ENCODE data around the gene BPIFB1.
A peak's percentile ranks its signal among the peaks of the same experiment; 100 is the strongest.

The BPIFB1 gene, protein sequence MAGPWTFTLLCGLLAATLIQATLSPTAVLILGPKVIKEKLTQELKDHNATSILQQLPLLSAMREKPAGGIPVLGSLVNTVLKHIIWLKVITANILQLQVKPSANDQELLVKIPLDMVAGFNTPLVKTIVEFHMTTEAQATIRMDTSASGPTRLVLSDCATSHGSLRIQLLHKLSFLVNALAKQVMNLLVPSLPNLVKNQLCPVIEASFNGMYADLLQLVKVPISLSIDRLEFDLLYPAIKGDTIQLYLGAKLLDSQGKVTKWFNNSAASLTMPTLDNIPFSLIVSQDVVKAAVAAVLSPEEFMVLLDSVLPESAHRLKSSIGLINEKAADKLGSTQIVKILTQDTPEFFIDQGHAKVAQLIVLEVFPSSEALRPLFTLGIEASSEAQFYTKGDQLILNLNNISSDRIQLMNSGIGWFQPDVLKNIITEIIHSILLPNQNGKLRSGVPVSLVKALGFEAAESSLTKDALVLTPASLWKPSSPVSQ

DNA sequence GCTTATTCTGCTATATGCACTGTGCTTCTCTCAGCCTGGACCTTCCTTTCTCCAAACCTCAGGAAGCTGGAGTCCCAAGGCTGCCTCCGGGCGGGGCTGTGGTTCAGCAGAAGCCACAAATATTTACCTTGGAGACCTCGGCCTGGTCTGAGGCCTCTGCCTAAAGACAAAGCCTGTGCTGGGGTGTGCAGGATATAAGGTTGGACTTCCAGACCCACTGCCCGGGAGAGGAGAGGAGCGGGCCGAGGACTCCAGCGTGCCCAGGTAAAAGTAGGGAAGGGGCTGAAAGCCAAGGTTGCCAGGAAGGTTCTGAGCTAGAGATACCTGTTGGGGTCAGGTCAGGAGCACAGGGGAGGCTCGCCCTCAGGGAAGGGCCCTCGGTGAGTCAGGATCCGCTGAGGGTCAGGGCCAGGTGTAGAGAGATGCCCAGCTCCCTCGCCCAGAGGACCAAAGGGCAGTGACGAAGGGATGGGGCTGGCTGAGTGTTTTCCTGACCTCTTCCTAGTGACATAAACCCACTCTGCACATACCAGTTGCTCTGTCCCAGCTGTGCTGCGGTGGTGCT, at the start of gene BPIFB1:
Gene BPIFB1 (plus strand): TSS at position 224 of the 565 bp plus-strand sequence. CDS start 2,860 bp downstream, outside the sequence.
- DNase-seq, result no peak

DNA sequence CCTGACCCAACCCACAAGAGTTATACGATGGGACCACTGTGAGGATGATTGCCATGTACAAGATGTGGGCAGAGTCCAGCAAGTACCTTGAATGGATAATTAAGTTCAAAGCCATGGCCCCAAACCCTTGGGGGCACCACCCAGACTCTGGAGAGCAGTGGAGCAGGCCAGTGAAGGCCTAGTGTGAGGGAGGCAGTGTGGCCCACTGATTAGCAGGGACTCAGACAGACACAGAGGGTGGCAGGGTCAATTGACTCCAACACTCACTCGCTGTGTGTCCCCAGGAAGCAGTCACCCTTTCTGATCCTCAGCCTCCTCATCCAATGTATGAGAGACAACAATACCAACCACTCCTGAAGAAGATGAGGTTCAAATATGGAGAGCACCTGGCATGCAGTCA, 49.0 kb upstream of the BPIFB1 start:
- DNase-seq, result no peak

DNA sequence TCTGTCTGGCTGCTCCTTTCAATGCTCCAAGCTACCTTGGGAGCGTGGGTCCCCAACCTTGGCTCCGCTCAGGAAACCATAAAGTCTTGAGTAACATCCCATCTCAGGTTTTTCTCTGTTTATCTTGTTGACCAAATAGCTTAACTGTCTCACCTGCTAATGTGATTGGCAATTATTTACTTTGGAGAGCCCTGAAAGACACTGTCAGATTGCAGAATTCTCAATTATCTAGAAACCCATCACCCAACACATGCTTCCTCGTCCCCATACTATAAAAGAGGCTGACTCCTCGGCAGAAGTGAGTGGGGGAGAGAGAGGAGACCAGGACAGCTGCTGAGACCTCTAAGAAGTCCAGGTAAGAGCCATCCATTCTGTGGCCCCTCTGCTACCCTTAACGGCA, 47.3 kb upstream of the BPIFB1 start, which contains the start of gene BPIFA1:
Gene BPIFA1 (plus strand): TSS at position 301 of the 400 bp plus-strand sequence. CDS start 1,716 bp downstream, outside the sequence.
- DNase-seq, result no peak

DNA sequence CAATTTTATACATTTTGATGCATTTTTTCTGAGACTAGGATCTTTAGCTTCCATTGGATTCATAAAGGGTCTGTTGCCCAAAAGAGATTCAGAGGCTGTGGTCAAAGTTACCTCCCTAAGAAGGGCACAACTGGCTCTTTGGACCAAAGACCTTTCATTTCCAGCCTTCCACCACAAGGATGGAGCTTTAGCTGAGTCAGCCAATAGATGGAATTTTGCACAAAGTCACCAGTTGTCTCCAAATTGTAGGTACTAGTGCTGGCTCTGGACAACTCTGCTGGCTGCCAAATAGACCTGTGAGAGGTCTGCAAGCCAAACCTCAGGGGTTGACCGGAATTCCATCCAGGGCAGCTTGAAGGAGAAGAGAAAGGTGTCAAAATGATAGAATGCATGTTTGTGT, 46.7 kb upstream of the BPIFB1 start:
- no peak for DNase-seq

DNA sequence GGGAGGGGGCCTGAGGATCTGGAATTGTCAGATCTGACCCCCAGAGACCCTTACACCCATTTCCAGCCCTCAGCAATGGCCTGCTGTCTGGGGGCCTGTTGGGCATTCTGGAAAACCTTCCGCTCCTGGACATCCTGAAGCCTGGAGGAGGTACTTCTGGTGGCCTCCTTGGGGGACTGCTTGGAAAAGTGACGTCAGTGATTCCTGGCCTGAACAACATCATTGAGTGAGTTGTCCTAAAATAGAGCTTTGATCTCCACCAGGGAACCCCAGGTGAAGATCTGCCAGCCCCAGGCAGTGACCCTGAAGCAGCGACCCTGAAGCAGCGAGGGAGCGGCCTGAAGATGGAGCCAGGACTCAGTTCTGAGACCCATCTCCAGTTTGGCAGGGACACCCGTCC, 45.0 kb upstream of the BPIFB1 start:
- no peak for DNase-seq

DNA sequence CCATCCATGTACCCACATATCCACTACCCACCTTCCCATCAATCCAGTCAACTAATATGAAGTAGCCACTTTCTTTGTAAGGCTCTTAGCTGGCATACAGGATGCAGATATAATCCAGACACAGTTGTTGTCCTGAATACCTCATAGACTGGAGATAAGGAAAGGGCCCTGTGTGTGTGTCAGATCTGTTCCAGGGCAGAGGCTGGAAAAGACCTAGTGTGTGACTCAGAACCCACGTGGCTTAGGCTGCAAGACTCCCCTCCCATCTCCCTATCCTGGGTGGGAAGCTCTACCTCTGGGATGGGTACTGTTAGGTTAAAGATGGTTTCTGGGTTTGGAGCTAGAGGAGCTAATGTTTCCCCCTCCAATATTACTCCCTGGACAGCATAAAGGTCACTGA, 43.6 kb upstream of the BPIFB1 start:
- no peak for DNase-seq

DNA sequence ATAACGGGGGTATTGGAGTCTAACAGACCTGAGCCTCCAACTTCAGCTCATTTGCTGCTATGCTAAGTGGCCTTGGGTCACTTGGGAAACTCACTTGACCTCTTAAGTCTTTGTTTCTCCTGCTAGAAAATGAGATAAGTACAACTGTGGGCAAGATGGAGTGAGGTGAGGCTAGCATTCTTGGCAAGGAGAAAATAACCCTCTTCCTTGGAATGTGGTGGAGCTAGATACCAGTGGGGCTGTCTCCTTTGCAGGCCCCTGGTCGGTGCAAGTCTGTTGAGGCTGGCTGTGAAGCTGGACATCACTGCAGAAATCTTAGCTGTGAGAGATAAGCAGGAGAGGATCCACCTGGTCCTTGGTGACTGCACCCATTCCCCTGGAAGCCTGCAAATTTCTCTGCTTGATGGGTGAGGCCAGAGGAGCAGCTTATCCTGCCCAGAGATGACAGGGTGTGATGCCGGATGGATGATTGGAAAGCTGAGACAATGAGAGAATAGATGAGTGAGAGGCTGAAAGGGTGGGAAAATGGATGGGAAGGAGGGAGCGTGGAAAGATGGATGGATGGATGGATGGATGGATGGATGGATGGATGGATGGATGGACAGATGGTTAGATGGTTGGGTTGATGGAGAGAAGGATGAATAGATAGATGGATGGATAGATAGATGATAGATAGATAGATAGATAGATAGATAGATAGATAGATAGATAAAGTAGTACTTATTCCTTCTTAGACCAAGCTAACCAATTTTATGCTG, 42.9 kb upstream of the BPIFB1 start:
- DNase-seq, result no peak

DNA sequence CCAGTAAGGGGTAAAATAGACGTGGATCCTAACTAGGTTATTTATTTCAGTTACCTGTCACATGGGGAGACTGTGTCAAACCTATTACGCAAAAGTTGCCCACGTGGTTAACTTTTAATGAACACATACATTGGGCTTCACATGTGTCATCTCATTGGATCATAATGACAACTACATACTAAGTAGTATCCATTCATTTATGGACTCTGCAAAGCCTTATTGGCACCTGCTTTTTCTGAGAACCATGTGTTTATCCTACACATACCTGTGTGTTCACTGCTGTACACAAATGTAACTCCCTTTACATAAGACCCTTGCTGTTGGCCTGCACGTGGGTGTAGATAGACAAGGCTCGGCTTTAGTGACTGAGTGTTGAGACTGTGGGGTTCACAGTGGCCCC, 42.1 kb upstream of the BPIFB1 start:
- DNase-seq, result no peak

DNA sequence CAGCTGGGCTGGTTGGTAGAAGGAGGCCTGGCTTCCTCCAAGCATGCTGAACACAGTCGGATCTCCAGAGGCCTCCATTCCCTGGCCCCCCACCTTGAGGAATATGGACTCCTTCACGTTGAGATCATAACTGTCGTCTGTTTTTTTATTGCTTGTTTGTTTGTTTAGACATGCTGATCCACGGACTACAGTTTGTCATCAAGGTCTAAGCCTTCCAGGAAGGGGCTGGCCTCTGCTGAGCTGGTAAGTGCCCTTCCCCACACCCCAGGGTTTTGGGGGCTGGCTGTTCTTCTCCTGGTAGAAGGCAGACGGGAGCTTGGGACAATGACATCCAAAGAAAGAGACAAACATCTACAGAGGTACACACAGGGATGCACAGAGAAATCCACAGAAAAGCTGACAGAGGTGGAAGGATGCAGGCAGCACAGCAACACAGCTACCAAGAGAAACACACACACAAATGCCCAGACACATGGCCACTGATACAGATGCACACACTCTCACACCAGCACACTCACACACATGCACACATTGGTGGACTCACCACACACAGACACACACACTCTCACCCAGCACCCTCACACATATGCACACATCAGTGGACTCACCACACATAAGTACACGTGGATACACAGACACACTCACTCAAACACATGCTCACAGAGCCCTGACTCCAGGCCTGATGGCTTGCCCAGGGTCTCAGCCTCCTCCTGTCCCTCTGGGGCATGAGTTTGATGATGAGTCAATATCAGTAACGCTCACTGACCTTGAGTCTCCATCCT, 40.5 kb upstream of the BPIFB1 start:
- no peak for DNase-seq

DNA sequence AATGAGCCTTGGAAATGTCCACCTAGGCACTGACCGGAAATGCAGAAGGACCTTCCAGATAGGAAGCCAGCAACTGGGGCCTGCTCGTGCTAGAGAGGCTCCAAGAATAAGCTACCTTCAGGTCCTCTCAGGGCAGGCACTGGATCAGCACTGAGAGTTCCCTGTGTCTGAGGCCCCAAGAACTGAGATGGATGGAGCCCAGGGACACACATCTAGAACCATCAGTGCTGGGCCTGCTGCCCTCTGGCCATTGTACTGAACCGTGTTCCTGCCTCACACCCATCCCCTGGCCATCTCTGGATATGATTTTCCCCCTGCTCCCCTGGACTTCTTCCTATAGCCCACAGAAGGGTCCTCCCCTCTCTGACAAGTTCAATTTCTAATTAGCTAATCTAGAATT, 36.9 kb upstream of the BPIFB1 start:
- DNase-seq, result no peak

DNA sequence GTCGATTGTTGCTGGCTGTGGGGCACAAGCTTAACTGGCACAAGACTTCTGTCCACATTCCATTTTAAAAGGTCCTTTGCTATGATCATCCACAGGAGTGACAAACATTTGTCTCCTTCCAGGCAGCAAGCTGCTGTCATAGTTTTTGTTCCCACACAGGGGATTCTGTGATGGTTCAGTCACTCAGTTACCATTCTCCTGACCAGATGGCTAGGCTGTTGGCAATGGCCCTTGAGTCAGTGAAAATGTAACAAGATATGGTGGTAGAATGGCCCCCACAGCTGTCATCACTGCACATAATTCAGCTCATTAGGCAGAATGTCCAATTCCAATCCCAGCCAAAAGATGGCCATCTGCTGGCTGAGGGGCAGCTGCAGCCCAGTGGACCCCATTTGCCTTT, 33.6 kb upstream of the BPIFB1 start:
- no peak for DNase-seq

DNA sequence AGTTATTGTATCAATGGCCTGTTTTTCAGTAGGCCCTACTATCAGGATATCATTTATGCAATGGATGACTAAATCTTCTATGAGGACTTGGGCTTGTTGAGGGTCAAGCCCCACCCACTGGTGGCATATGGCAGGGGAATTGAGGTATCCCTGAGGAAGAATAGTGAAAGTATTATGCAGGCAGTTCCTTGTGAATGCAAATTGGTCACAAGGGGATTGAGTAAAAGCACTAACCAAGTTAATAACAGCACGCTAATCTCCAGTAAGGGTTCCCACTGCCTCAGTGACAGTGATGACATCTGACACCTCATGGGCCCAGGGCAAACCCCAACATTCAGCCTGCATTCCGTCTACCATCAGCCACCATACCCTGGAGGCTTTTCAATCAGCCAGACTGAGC, 32.3 kb upstream of the BPIFB1 start:
- no peak for DNase-seq

DNA sequence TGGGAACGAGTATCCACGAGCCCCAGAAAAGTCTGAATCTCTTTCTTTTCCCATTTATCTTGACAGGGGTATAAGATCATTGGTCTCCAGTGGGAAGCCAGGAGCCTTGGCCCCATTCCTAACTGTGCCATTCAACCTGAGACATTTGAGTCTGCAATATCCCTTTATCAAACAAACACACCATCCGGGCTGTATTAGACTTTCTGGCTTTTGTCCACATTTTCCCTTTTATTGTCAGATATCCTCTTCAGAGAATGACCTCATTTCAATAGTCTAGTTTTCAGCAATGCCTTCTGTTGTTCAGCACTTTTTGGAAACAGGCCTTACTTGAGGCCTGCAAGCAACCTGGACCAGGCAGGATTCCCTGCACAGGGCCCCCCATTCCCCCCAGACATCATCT, 31.5 kb upstream of the BPIFB1 start:
- DNase-seq, result no peak

DNA sequence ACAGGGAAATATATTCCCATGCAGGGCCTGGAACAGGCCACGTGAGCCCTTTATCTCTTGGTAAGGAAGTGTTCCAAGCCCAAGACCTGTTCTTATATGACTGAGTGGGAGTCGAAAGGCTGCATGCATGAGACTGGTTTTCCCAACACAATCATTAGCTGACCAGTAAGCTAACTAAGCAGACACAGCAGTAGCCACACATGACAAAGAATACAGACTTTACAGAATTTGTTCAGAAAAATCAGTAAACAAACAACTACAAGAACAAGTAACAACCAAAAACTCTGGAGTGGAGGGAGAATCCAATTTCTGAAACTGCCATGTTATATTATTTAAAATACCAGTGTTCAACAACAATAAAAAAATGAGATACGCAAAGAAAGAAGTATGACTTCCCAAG, 30.6 kb upstream of the BPIFB1 start:
- no peak for DNase-seq

DNA sequence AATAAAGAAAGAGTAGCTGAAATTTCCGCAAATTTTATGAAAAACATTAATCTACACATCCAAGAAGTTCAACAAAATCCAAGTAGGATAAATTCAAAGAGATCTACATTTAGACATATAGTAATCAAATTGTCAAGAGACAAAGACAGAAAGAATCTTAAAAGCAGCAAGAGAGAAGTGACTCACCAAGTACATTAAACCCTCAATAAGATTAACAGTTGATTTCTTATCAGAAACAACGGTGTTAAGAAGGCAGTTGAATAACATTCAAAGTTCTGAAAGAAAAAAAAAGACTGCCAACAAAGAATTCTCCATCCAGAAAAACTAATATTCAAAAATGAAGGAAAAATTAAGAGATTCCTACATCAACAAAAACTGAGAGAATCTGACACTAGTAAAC, 28.0 kb upstream of the BPIFB1 start:
- no peak for DNase-seq

DNA sequence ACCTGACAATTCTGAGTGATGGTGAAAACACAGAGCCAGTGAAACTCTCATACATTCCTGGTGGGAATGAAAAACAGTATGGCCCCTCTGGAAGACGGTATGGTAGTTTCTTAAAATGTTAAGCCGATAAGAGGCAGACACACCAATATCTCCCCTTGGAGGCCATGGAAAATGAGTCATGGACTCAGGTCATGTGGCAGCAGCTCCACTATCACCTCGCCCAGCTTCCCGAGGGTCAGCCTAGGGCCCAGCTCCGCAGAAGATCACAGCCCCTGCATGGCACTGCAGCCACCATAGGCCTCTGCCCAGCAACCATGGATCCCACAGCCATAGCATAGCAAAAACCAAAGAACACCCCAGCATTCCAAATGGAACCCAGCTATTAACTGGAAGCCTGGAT, 25.8 kb upstream of the BPIFB1 start:
- no peak for DNase-seq

DNA sequence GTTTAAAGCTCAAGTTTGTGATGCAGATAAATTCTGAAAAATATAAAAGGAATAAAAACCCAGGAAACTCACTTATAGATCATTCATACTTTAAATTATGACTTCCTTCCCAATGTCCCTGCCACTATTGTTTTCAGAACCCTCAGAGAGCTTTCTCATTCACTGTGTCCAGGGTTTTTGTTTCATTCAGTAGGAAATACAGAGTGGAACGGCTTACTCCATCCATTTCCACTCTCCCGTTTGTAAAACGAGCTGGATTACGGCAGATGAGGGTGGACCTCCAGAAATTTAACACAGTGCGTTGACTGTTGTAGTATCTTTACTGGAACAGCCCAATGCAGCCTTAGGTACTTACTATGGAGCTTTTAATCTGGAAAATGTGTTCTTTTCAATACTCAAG, 23.6 kb upstream of the BPIFB1 start:
- no peak for DNase-seq

DNA sequence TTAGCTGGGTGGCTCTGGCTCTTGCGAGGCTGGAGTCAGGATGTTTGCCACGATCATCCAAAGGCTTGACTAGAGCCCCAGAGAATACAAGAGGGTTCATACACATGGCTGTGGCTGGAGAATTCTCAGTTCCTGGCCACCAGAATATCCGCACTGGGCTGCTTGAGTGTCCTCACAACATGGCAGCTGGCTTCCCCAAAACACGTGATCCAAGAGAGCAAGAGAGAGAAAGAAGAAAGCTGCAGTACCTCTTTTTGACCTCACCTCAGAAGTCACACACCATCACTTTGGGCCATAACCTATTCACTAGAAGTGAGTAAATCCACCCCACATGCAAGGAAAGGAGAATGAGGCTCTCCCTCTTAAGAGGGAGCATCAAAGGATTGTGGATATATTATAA, 21.5 kb upstream of the BPIFB1 start:
- DNase-seq, result peak in 2 of 3 donors; percentile 3 to 4

DNA sequence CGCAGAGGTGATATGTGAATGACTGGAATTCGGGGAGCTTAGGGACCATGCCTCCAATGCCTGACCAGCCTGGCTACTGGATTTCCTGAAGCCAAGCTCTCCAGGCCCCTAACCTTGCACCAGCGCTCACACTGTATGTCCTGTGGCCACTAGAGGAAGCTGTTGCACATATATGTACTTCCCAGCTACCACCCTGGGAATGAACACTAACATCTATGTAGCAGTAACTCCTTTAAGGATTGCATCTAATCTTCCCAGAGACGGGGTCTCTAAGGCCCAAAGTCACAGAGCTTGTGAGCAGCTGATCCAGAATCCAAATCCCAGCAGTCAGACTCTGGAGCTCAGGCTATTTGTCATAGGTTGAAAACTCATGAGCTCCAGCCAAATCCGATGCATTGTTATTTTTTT, 20.4 kb upstream of the BPIFB1 start:
- DNase-seq, result peak; percentile 74 to 79 (median 78)

DNA sequence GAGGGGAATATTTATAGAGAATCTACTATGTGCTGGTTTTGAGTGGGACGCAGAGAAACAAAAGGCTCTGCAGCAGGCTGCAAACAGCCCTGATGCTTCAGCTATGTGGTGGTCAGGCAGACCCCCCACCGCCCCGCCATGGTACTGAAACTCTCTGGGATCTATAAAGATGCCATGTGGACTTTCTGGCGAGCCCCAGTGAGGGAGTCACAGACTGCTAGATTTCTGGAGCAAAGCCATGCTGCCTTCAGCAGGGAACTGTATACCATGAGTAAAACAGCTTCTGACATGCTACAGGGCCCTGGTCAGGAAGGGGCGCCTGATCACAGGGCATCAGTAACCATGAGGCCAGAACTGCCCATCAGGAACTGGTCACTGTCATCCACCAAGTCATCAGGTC, 19.2 kb upstream of the BPIFB1 start:
- DNase-seq, result no peak

DNA sequence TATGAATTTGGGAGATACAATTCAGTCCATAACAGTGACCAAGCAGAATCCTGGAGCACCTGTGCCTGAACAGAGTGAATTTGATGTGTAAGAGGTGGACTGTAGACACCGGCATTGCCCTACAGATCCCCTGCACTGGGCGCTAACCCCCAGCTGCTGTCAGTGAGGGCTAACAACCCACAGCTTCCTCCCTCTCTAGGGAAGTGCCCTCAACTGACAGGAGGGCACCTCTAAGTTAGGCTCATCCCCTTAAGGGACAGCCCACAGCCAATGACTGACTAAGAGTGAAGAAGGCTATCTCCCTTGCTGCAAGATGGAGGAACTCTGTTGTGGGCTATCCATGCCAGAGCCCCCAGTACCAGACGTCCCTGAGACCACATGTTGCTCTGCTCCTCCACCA, 15.3 kb upstream of the BPIFB1 start:
- peak; percentile 48 to 63 (median 58) for DNase-seq

DNA sequence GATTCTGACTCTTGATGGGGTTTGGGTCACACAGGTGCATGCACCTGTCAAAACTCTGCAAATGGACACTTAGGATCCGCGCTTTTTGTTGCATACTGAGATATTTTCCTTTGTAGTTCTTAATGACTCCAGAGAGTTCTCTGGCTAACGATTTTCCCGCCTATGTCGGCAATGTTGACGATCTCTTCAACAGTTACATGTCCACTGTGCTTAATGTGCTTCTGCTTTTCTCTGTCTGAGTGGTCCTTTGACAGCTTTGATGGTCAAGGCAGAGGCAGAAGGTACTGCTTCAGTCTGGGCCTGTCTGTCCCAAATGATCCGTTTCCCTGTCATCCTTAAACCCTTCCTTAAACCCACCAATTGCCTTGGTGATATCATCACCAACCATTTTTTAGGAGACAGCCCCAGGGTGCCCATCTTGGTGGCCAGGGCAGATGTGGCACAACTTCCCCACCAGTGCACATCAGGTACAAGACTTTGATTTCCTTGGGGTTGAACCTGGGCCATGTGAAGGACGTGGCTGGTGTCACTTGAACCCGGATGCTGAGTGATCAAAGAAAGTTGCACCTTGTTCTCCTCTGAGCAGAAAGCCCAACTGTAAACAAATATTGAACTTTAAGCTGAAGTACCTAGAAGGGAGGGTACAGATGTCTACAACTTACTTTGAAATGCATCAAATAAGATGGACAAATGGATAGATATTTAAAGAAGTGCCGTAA, 10.7 kb upstream of the BPIFB1 start:
- no peak for DNase-seq
